KBM-7 (cell line): Measurements from ENCODE around the gene SYT13.

Experiments used
- DNase-seq: peaks from one replicate; pipeline ENCODE4 v3.0.0-alpha.2; 2015
- in situ Hi-C: fragments of 300-500 bp; cut with MboI; formaldehyde crosslinking; loops from 2 replicates; pipeline ENCODE4 v1.14.3; 2020; ENCODE audit warnings: low sequenced_read_pairs, low pct_unique_long_range_greater_than_20kb, mixed read lengths

The SYT13 gene

GRCh38 chr11:45211732-45212131 lies 74.4 kb downstream of the SYT13 start:
- in situ Hi-C loops = no loop called here
- no peak for DNase-seq

DNA sequence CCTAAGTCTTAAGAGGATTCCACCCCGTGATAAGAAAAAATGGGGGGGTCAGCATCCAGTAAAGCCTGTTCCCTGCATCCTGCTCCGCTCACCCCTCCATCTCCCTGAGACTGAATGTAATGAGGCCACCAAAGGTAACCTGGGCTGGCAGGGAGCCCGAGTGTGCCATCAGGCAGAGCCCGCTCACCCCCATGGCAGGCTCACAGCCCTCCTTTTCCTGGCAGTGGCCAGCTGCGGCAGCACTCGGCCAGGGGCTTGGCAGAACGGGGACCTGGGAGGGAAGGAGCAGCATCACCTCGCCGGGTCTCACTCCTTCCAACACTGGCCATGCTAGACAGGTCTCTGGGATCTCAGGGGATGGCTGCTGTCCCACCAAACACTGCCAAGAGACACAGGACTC lies 75.3 kb downstream of the SYT13 start:
- DNase-seq = no peak
- in situ Hi-C loops = no loop called here

GRCh38 chr11:45209891-45210699 lies 76.0 kb downstream of the SYT13 start:
- DNase-seq = peak; percentile 77
- in situ Hi-C loops = no loop called here

GRCh38 chr11:45209000-45209879 lies 76.9 kb downstream of the SYT13 start:
- no peak for DNase-seq
- in situ Hi-C loops = no loop called here

DNA sequence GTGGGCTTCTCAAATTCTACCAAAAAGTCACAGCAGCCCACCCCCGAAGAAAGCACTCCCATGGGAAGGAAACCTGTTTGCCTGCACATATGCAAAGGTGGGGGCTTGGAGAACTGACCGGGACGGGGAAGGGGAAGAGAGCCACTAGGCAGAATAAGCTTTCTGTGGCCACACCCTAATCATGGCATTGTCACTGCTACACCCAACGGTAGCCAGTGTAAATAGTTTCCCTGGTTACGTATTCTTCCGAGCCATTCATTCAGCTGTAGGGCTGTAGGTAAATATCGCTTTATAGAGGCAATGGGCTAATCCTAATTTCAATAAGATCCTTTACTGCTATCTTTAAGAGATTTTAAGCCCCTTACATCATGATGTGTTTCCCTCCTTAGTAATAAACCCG lies 78.0 kb downstream of the SYT13 start:
- in situ Hi-C loops = no loop called here
- no peak for DNase-seq

- in situ Hi-C loops = no loop called here
- no peak for DNase-seq
Observed at GRCh38 chr11:45205978-45206377, 80.2 kb downstream of the SYT13 start.

DNA sequence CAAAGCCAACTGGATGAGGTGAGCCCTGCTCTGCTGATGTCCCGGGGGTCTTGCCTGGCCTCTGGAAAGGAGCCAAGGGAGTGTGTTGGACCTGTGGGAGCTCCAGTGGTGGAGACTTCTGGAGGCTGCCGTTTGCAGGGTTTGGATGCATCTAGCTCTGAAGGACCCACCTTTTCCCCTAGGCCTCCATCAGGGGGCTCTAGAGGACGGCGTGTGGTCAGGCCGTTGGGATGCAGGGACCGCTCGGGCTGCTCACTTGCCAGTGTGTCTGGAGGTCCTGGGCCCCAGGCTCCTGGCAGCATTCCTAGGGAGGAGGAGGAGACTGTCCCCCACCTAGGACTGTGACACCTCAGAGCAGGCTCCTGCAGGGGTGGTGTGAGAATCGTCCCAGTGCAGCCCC lies 81.4 kb downstream of the SYT13 start:
- no peak for DNase-seq
- in situ Hi-C loops = no loop called here

GRCh38 chr11:45193695-45194094 lies 92.4 kb downstream of the SYT13 start:
- in situ Hi-C loops = no loop called here
- no peak for DNase-seq
